Endothelial cell of umbilical vein (primary cell): Measurements from ENCODE around the gene REEP3.

ENCODE experiments used
- CTCF ChIP-seq, 2 donors: IDR thresholded peaks; 1 replicate in 1 of 2; 2 replicates in 1 of 2; pipeline ENCODE4 v1.5.1; 2011; ENCODE audit warnings: low read length in 2 of 2, mild to moderate bottlenecking in 2 of 2, moderate library complexity in 2 of 2, control low read depth in 1 of 2, inconsistent platforms in 1 of 2, low read depth in 1 of 2; ENCODE audit not compliant: insufficient read depth in 1 of 2; ENCODE audit errors: extremely low read depth in 1 of 2
- EZH2 ChIP-seq: IDR thresholded peaks from 2 replicates; pipeline ENCODE4 v1.6.1; 2012; ENCODE audit warnings: borderline replicate concordance, low read depth, mild to moderate bottlenecking, moderate library complexity, low read length, inconsistent platforms; ENCODE audit not compliant: severe bottlenecking
- JUN ChIP-seq: IDR thresholded peaks from 2 replicates; pipeline ENCODE4 v1.6.1; 2011; ENCODE audit warnings: borderline replicate concordance, low read depth; ENCODE audit not compliant: insufficient read length, insufficient read depth
- MYC ChIP-seq: IDR thresholded peaks from one replicate; pipeline ENCODE4 v1.6.1; 2011; ENCODE audit warnings: mild to moderate bottlenecking, low read depth, low read length
- POLR2A ChIP-seq: IDR thresholded peaks from 2 replicates; pipeline ENCODE4 v1.6.1; 2012; ENCODE audit warnings: low read depth, mild to moderate bottlenecking, control low read depth, low read length
- POLR2AphosphoS5 ChIP-seq: IDR thresholded peaks from 2 replicates; pipeline ENCODE4 v1.6.1; 2012; ENCODE audit warnings: low read depth, mild to moderate bottlenecking, control low read depth, low read length, moderate library complexity; ENCODE audit not compliant: insufficient read depth
- TF ChIP-seq, protein P1 (sequence below): IDR thresholded peaks from 2 replicates; pipeline ENCODE4 v1.6.1; 2011; ENCODE audit not compliant: insufficient read depth, insufficient read length

GRCh38 chr10:63619426-63619825 lies 98.2 kb downstream of the REEP3 start:
- TF ChIP-seq POLR2A = no peak
- TF ChIP-seq CTCF (IDR thresholded peaks at IDR 0.05; ENCODE audit: extremely low read depth in 1 of 2, insufficient read depth in 1 of 2, low read depth in 1 of 2, low read length in 2 of 2) = no peak
- TF ChIP-seq MYC = no peak
- TF ChIP-seq, protein P1, sequence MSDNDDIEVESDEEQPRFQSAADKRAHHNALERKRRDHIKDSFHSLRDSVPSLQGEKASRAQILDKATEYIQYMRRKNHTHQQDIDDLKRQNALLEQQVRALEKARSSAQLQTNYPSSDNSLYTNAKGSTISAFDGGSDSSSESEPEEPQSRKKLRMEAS = no peak
- no peak for TF ChIP-seq POLR2AphosphoS5
- TF ChIP-seq EZH2 = no peak
- no peak for TF ChIP-seq JUN
